ENCODE measurements around the gene CALY. TPM values are rescaled to one million over a fixed set of nuclear protein-coding genes. Genes with fewer than 3 reads are reported as not detected.

Gene CALY
- polyA plus RNA-seq, 1 donor = not detected

Other genes with a start within 250 kb of the CALY start
- gene ADGRA1, start 249.0 kb downstream of the CALY start, polyA plus RNA-seq (ENCODE audit: insufficient read length) = 2.5 TPM
- 6.6 TPM for gene KNDC1, start 176.7 kb downstream of the CALY start, polyA plus RNA-seq (ENCODE audit: insufficient read length)
- not detected for gene UTF1, start 106.7 kb downstream of the CALY start, polyA plus RNA-seq (ENCODE audit: insufficient read length)
- gene VENTX, start 99.0 kb downstream of the CALY start, polyA plus RNA-seq (ENCODE audit: insufficient read length) = 0.29 TPM
- 2.4 TPM for gene ADAM8, start 60.0 kb downstream of the CALY start, polyA plus RNA-seq (ENCODE audit: insufficient read length)
- gene TUBGCP2, start 28.0 kb downstream of the CALY start, polyA plus RNA-seq (ENCODE audit: insufficient read length) = 40.9 TPM
- 37.4 TPM for gene ZNF511, start 28.0 kb downstream of the CALY start, polyA plus RNA-seq (ENCODE audit: insufficient read length)
- not detected for gene PRAP1, start 10.5 kb upstream of the CALY start, polyA plus RNA-seq (ENCODE audit: insufficient read length)
- gene FUOM, start 21.1 kb upstream of the CALY start, polyA plus RNA-seq (ENCODE audit: insufficient read length) = 4.5 TPM
- 123 TPM for gene ECHS1, start 36.5 kb upstream of the CALY start, polyA plus RNA-seq (ENCODE audit: insufficient read length)
- 2.5 TPM for gene PAOX, start 42.4 kb upstream of the CALY start, polyA plus RNA-seq (ENCODE audit: insufficient read length)
- gene MTG1, start 57.3 kb upstream of the CALY start, polyA plus RNA-seq (ENCODE audit: insufficient read length) = 43.2 TPM
- gene SPRN, start 87.7 kb upstream of the CALY start, polyA plus RNA-seq (ENCODE audit: insufficient read length) = 4.1 TPM
- gene SCART1, start 117.0 kb upstream of the CALY start, polyA plus RNA-seq (ENCODE audit: insufficient read length) = 1.5 TPM
- gene CYP2E1, start 190.5 kb upstream of the CALY start, polyA plus RNA-seq (ENCODE audit: insufficient read length) = 1.4 TPM
- 0.59 TPM for gene SYCE1, start 228.7 kb upstream of the CALY start, polyA plus RNA-seq (ENCODE audit: insufficient read length)